ENCODE results near the gene IL12RB1.
A peak's percentile ranks its signal among the peaks of the same experiment; 100 is the strongest.

IL12RB1 gene

DNA sequence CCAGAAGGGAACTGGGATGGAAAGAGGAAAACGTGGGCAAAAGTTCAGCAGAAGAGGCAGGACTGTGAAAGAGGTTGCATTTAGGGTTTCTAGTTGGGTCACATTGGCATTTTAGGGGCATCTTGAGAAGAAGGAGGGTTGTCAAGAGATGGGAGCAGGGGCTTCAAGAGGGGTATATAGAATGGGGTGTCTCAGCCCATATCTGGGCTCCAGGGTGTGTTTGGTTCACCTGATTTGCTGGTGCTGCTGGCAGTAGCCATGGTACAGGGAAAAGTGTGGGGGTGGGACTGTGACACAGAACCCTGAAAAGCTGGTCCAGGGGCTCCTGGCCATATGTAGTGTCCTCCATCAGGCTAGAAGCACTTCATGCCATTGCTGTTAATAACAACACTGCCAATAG lies 33.4 kb upstream of the IL12RB1 start:
- CTCF ChIA-PET = interaction anchor here (1.0 to 2.9 kb wide), 4 partner anchors 17 to 48 kb away, joined by 3 to 8 read pairs (median 4); partner anchors contain the start of gene PIK3R2

DNA sequence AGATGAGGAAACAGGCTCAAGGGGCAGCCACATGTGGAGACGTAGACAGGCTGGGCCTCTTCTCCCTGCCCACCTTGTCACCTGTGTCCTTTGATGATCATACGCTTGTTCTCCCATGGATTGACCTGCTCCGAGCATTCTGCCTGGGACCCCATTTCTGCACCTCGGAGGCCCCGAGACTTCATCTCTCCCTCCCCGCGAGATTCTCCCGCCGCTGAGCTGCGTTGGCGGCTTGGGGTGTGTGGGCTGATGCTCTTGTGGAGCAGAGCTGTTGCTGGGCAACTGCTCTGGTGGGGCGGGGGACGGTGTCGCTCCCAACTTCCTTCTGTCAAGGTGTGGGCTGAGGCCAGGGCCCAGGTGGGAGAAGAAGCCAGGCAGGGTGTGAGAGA lies 33.0 kb upstream of the IL12RB1 start:
- DNase-seq (ENCODE audit: extremely low spot score) = no peak
- POLR2A ChIA-PET = interaction anchor here (0.6 kb wide), 1 partner anchor 153 kb away, joined by 7 read pairs; no protein-coding TSS in a partner anchor
- TF ChIP-seq, protein P1, sequence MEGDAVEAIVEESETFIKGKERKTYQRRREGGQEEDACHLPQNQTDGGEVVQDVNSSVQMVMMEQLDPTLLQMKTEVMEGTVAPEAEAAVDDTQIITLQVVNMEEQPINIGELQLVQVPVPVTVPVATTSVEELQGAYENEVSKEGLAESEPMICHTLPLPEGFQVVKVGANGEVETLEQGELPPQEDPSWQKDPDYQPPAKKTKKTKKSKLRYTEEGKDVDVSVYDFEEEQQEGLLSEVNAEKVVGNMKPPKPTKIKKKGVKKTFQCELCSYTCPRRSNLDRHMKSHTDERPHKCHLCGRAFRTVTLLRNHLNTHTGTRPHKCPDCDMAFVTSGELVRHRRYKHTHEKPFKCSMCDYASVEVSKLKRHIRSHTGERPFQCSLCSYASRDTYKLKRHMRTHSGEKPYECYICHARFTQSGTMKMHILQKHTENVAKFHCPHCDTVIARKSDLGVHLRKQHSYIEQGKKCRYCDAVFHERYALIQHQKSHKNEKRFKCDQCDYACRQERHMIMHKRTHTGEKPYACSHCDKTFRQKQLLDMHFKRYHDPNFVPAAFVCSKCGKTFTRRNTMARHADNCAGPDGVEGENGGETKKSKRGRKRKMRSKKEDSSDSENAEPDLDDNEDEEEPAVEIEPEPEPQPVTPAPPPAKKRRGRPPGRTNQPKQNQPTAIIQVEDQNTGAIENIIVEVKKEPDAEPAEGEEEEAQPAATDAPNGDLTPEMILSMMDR (IDR thresholded peaks at IDR 0.05; ENCODE audit: control extremely low read depth, extremely low read depth, low read depth, missing control alignments) = no peak
- CTCF ChIA-PET = interaction anchor here (1.0 to 2.9 kb wide), 7 partner anchors 18 to 160 kb away, joined by 3 to 8 read pairs (median 5); partner anchors contain the start of gene PIK3R2

More for the DNA sequence above, 33.4 kb upstream of the IL12RB1 start:
- TF ChIP-seq, protein P1 (IDR thresholded peaks at IDR 0.05; ENCODE audit: control extremely low read depth, extremely low read depth, low read depth, missing control alignments) = no peak
- POLR2A ChIA-PET = no interaction called here
- DNase-seq (ENCODE audit: extremely low spot score) = no peak

DNA sequence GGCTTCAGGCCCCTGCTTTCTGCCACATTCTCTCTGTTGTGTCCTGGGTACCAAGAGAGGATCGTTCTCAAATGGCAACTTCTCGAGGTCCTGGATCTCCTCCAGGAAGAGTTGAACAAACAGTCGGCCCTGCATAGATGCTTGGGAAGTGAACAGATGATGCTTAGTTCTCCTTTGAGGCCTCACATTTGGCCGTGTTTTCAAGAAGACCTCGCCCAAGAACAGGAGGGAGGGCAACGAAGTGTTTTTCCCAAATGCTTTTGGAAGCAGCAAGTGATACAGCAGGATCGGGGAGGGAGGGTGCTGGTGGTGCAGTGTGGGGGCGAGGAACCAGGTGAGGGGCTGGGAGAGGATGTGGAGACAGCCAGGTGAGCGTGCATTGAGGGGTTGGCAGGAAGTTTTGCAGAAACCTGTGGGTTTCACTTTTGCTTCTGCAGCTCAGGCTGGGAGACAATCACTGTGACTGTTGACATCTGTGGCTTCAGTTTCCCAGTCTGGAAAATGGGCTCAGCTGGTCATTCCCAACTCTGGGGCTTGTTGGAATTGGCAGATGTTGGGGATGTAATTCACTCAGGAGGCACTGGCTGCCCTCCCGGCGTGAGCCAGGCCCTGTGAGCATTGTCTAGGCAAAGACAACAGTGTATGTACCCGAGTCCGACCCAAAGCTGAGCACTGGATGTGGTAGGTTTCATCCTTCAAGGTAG lies 32.4 kb upstream of the IL12RB1 start:
- ChIA-PET CTCF (interaction anchor here (1.0 to 2.9 kb wide), 8 partner anchors 18 to 181 kb away, joined by 3 to 8 read pairs (median 5); partner anchors contain the start of gene PIK3R2), POLR2A (interaction anchor here (0.6 kb wide), 1 partner anchor 154 kb away, joined by 7 read pairs; no protein-coding TSS in a partner anchor)
- DNase-seq (ENCODE audit: extremely low spot score) = peak; percentile 53
- TF ChIP-seq, protein P1 (IDR thresholded peaks at IDR 0.05; ENCODE audit: control extremely low read depth, extremely low read depth, low read depth, missing control alignments) = no peak

DNA sequence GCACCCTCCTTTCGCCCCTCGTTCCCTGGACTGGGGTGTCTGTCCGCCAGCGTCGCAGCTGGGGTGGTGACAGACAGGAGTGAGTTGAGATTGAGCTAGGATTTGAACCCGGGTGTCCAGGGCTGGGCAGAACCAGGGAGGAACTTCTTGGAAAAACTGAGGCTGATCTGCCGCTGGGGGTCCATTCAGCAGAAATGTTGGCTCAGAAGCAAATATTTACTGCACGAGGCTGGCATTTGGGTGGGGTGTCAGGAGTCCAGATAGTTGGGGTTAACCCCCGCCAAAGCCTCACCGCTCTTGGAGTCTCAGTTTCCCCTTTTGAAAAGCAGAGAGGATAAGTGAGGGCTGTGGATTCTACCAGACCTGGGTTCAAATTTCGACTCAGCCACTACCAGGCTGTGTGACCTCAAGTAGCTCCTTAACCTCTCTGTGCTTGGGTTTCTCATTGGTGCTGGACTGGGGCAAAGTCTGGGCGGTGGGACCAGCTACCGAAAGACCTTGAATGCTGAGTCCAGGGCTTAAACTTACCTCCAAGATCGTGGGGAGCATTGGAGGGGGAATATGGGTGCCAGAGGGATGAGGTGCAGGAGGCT lies 31.8 kb upstream of the IL12RB1 start:
- CTCF ChIA-PET = interaction anchor here (1.0 to 2.9 kb wide), 9 partner anchors 12 to 180 kb away, joined by 3 to 8 read pairs (median 5); partner anchors contain the start of gene PIK3R2
- TF ChIP-seq, protein P1 (IDR thresholded peaks at IDR 0.05; ENCODE audit: control extremely low read depth, extremely low read depth, low read depth, missing control alignments) = no peak
- no peak for DNase-seq (ENCODE audit: extremely low spot score)
- POLR2A ChIA-PET = no interaction called here

DNA sequence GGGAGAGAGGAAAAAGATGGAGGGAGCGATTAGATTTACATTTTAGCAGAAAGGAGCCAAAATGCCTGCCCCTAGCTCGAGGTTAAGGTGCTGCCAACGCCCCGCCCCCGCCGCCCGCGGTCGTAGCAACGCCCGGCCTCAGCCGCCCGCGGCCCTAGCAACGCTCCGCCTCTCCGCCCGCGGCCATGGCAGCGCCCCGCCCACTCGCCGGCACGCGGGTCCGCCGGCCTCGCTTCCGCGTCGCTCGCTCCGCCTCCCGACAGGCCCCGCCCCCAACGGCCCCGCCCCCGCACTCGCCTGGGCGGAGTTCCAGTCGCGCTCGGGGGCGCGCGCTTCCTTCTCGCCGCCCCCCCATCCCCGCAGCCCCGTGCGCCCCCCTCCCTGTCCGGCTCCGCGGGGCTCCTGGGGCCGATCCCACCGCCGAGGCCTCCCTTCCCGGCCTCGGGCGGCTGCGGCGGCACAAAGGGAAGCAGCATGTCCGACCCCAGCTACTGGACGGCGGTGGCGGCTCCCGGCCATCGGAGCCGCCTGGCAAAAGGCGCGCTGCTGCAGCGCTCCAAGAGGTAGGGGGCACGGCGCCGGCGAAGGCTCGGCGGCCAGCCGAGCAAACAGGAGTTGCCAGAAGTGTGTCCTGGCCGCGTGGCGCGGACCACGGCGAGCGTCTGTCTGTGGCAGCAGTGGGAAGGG lies 31.1 kb upstream of the IL12RB1 start:
- POLR2A ChIA-PET = interaction anchor here (1.0 kb wide), 1 partner anchor 163 kb away, joined by 3 read pairs; no protein-coding TSS in a partner anchor
- peak; percentile 100 for DNase-seq (ENCODE audit: extremely low spot score)
- CTCF ChIA-PET = interaction anchor here (0.9 to 2.3 kb wide), 5 partner anchors 13 to 134 kb away, joined by 3 to 7 read pairs (median 6); no protein-coding TSS in a partner anchor
- TF ChIP-seq, protein P1 (IDR thresholded peaks at IDR 0.05; ENCODE audit: control extremely low read depth, extremely low read depth, low read depth, missing control alignments) = no peak

DNA sequence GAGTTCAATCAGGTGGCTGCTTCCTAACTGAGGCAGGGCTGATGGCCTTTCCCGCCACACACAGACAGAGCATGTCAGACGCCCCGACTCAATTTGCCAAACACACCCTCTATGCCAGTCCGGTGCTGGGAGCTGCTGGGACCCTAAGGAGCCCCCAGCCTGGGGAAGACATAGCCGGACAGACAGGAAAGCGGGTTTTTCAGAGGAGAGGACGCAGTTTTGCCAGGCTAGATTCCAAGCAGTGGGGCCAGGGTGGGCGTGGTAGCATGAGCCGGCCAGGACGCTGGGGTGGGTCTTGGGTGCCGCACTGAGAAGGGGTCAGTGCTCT lies 30.6 kb upstream of the IL12RB1 start:
- CTCF ChIA-PET = interaction anchor here (0.9 to 2.3 kb wide), 4 partner anchors 13 to 135 kb away, joined by 3 to 7 read pairs (median 5); no protein-coding TSS in a partner anchor
- TF ChIP-seq, protein P1 (IDR thresholded peaks at IDR 0.05; ENCODE audit: control extremely low read depth, extremely low read depth, low read depth, missing control alignments) = no peak
- POLR2A ChIA-PET = interaction anchor here (1.0 kb wide), 1 partner anchor 163 kb away, joined by 3 read pairs; no protein-coding TSS in a partner anchor
- DNase-seq (ENCODE audit: extremely low spot score) = no peak
